ENCODE measurements around the gene ZNF677. TPM values are rescaled to one million over a fixed set of nuclear protein-coding genes. Genes with fewer than 3 reads are reported as not detected.

ZNF677 gene
- polyA plus RNA-seq, 1 donor (not counting 4 experiments of a cell fraction or from before 2014, with no cell fraction given): 16.8 TPM

GRCh38 chr19:53193535-53194222, 61.0 kb downstream of the ZNF677 start:
- H3K4me1 ChIP-seq (ENCODE audit: control insufficient read depth, extremely low read depth, insufficient read depth, low read length): peaks cover 3% of the 10 kb centered on the region
- peak overlapping the region; percentile 18 for H3K4me2 ChIP-seq (ENCODE audit: control insufficient read depth, extremely low read depth, insufficient read depth, low read depth, low read length)
- TF ChIP-seq, protein P1, sequence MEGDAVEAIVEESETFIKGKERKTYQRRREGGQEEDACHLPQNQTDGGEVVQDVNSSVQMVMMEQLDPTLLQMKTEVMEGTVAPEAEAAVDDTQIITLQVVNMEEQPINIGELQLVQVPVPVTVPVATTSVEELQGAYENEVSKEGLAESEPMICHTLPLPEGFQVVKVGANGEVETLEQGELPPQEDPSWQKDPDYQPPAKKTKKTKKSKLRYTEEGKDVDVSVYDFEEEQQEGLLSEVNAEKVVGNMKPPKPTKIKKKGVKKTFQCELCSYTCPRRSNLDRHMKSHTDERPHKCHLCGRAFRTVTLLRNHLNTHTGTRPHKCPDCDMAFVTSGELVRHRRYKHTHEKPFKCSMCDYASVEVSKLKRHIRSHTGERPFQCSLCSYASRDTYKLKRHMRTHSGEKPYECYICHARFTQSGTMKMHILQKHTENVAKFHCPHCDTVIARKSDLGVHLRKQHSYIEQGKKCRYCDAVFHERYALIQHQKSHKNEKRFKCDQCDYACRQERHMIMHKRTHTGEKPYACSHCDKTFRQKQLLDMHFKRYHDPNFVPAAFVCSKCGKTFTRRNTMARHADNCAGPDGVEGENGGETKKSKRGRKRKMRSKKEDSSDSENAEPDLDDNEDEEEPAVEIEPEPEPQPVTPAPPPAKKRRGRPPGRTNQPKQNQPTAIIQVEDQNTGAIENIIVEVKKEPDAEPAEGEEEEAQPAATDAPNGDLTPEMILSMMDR (optimal IDR thresholded peaks at IDR 0.05 in 1 of 3, IDR thresholded peaks at IDR 0.05 in 1 of 3, conservative IDR thresholded peaks at IDR 0.05 in 1 of 3; ENCODE audit: extremely low read depth in 1 of 3, insufficient read depth in 2 of 3, low read length in 3 of 3): no peak
- TF ChIP-seq EZH2 (IDR thresholded peaks at IDR 0.05; ENCODE audit: low read length): no peak
- dilution Hi-C loops (cut with MboI; ENCODE audit: extremely low pct_ligation_motif_present, low sequenced_read_pairs): no loop called here
- H3K27me3 ChIP-seq (ENCODE audit: control insufficient read depth, extremely low read depth, insufficient read depth, low read length): no peaks in the 10 kb centered on the region
- H3K4me3 ChIP-seq (ENCODE audit: control insufficient read depth in 2 of 3, extremely low read depth in 1 of 3, insufficient read depth in 2 of 3, low read depth in 1 of 3, low read length in 3 of 3): peak overlapping the region in 2 of 3 experiments; percentile 1 to 88
- no peak for DNase-seq (ENCODE audit: low read depth, low spot score)
- H3K9me1 ChIP-seq (ENCODE audit: control insufficient read depth, extremely low read depth, insufficient read depth, low read length): no peaks in the 10 kb centered on the region
- no peaks in the 10 kb centered on the region for H4K20me1 ChIP-seq (ENCODE audit: control insufficient read depth, extremely low read depth, insufficient read depth, low read length)
- H3K9ac ChIP-seq (ENCODE audit: control insufficient read depth, extremely low read depth, insufficient read depth, low read length): no peak overlapping the region
- no peaks in the 10 kb centered on the region for H3K79me2 ChIP-seq (ENCODE audit: control insufficient read depth, insufficient read depth, low read length)
- H2AFZ ChIP-seq (ENCODE audit: control insufficient read depth, low read length): peak overlapping the region; percentile 6
- peaks cover 5% of the 10 kb centered on the region for H3K9me3 ChIP-seq (ENCODE audit: control insufficient read depth, low read depth, low read length)
- no peak overlapping the region for H3K27ac ChIP-seq (ENCODE audit: control insufficient read depth, insufficient read depth, low read length)
- no peak for FAIRE-seq
- peaks cover 0 to 3% of the 10 kb centered on the region in 2 experiments for H3K36me3 ChIP-seq (ENCODE audit: control insufficient read depth in 2 of 2, extremely low read depth in 1 of 2, insufficient read depth in 2 of 2, low read length in 2 of 2)

DNA sequence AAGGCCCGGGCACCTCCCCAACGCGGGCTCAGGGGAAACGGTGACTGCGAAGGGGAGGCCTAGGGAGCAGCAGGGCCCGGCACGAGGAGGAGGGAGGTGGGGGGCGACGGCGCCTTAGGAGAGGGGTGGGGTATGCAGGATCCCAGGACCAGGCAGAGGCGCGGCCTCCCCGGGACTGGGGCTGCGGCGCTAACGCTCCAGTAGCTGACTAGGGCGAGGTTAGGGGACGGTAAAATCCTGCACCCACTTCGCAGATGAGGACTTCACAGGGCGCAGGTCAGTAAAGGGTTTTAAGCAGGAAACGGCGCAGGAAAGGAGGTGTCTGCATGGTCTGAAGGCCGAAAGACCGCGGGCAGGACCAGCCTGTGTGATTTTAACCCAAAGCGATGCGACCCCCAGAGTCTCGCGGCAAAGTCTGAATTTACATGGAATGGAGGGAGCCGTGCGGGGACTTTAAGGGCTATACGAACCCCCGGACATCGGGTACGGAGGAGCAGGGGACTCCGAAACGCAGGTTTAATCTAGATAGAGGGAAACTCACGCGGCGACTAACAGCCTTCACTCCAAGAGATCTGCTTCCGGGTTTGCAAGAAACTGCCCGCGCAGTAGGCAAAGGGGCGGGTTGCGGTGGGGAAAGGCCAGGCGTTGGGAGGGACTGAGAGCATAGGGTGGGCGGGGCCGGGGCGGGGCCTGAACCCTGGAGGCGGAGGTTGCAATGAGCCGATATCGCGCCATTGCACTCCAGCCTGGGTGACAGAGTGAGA, 61.7 kb downstream of the ZNF677 start, which contains the start of gene ZNF665:
ZNF665 (minus strand) TSS at position 588 of the 764 bp plus-strand sequence. CDS start 10,460 bp downstream, outside the sequence.
- Histone ChIP-seq H3K9me3 (ENCODE audit: control insufficient read depth, low read depth, low read length) (peaks cover 5% of the 10 kb centered on the region), H3K4me1 (ENCODE audit: control insufficient read depth, extremely low read depth, insufficient read depth, low read length) (peaks cover 3% of the 10 kb centered on the region), H3K9me1 (ENCODE audit: control insufficient read depth, extremely low read depth, insufficient read depth, low read length) (no peaks in the 10 kb centered on the region), H3K27ac (ENCODE audit: control insufficient read depth, insufficient read depth, low read length) (peak within 1 kb of the TSS; percentile 58), H3K4me2 (ENCODE audit: control insufficient read depth, extremely low read depth, insufficient read depth, low read depth, low read length) (peak within 1 kb of the TSS; percentile 81), H3K79me2 (ENCODE audit: control insufficient read depth, insufficient read depth, low read length) (no peaks in the 10 kb centered on the region), H3K9ac (ENCODE audit: control insufficient read depth, extremely low read depth, insufficient read depth, low read length) (peak within 1 kb of the TSS; percentile 84), H3K4me3 (ENCODE audit: control insufficient read depth in 2 of 3, extremely low read depth in 1 of 3, insufficient read depth in 2 of 3, low read depth in 1 of 3, low read length in 3 of 3) (peak within 1 kb of the TSS; percentile 83 to 88 (median 84)), H4K20me1 (ENCODE audit: control insufficient read depth, extremely low read depth, insufficient read depth, low read length) (no peaks in the 10 kb centered on the region), H3K36me3 (ENCODE audit: control insufficient read depth in 2 of 2, extremely low read depth in 1 of 2, insufficient read depth in 2 of 2, low read length in 2 of 2) (peaks cover 0 to 3% of the 10 kb centered on the region in 2 experiments), H2AFZ (ENCODE audit: control insufficient read depth, low read length) (peak within 1 kb of the TSS; percentile 89), H3K27me3 (ENCODE audit: control insufficient read depth, extremely low read depth, insufficient read depth, low read length) (no peaks in the 10 kb centered on the region)
- FAIRE-seq: no peak
- dilution Hi-C loops (cut with MboI; ENCODE audit: extremely low pct_ligation_motif_present, low sequenced_read_pairs): no loop called here
- TF ChIP-seq, protein P1 (optimal IDR thresholded peaks at IDR 0.05 in 1 of 3, IDR thresholded peaks at IDR 0.05 in 1 of 3, conservative IDR thresholded peaks at IDR 0.05 in 1 of 3; ENCODE audit: extremely low read depth in 1 of 3, insufficient read depth in 2 of 3, low read length in 3 of 3): no peak
- no peak for TF ChIP-seq EZH2 (IDR thresholded peaks at IDR 0.05; ENCODE audit: low read length)
- peak; percentile 60 for DNase-seq (ENCODE audit: low read depth, low spot score)

Measured in keratinocyte (primary cell).